GM12878 (cell line): ENCODE measurements around the gene LRRC8D. TPM values are rescaled to one million over a fixed set of nuclear protein-coding genes. Genes with fewer than 3 reads are reported as not detected.

Experiments used
- ATAC-seq: fragments of 200-7000 bp; cut with Tn5 transposase; 3 replicates; pipeline ENCODE4 v1.9.1; 2020; ENCODE audit warnings: mild to moderate bottlenecking, moderate library complexity
- BruUV-seq: library from RNA; stranded (reverse); fragments of 400-500 nt; replicated peaks from 2 replicates; lab custom pipeline; 2021; lab: Mats Ljungman, UMichigan
- CTCF ChIA-PET: fragments of 300-600 bp; sonication (Branson Sonifier 250); formaldehyde crosslinking; extraction: SDS; loops from one replicate; lab custom pipeline; 2021; ENCODE audit warnings: inconsistent platforms; lab: Yijun Ruan, JAX
- POLR2A ChIA-PET: fragments of 350-600 bp; formaldehyde crosslinking; extraction: SDS; loops from one replicate; lab custom pipeline; 2021; ENCODE audit warnings: inconsistent platforms; lab: Charles Lee
- RAD21 ChIA-PET: fragments of 300-600 bp; sonication (Branson Sonifier 250); formaldehyde crosslinking; loops from one replicate; lab custom pipeline; 2023; ENCODE audit warnings: antibody characterized with exemption; ENCODE audit not compliant: unreplicated experiment; lab: Charles Lee
- SMC1A ChIA-PET: fragments of 300-600 bp; sonication (Branson Sonifier 250); formaldehyde crosslinking; loops from one replicate; lab custom pipeline; 2023; ENCODE audit not compliant: unreplicated experiment, uncharacterized antibody; lab: Charles Lee
- DNase-seq: peaks from one replicate; pipeline ENCODE4 v3.0.0-alpha.2; 2011; ENCODE audit warnings: low read depth, low spot score
- FAIRE-seq: peaks from 3 replicates; lab custom pipeline; 2011; peaks lifted over from hg19 to GRCh38; lab: Jason Lieb, UNC
- H2AFZ ChIP-seq: 2 replicates; pipeline ENCODE4 v1.6.0; 2011; ENCODE audit warnings: low read depth, low read length, control low read depth; ENCODE audit not compliant: control insufficient read depth
- H3K27ac ChIP-seq: 2 replicates; pipeline ENCODE4 v1.5.1; 2011; ENCODE audit warnings: control low read depth; ENCODE audit not compliant: control insufficient read depth, insufficient read depth
- H3K27me3 ChIP-seq, 2 experiments: replicated peaks in 1 of 2; 2 replicates each; pipeline versions ENCODE4 v1.6.0 to v1.6.1; 2011; ENCODE audit warnings: low read length in 1 of 2; ENCODE audit not compliant: control insufficient read depth in 2 of 2, insufficient read depth in 2 of 2
- H3K36me3 ChIP-seq, 2 experiments: 2 replicates each; pipeline ENCODE4 v1.5.1; 2011; ENCODE audit warnings: low read length in 1 of 2; ENCODE audit not compliant: control insufficient read depth in 2 of 2, insufficient read depth in 2 of 2
- H3K4me1 ChIP-seq: 2 replicates; pipeline ENCODE4 v1.6.1; 2011; ENCODE audit warnings: mild to moderate bottlenecking, low read length, moderate library complexity, mixed read lengths; ENCODE audit not compliant: control insufficient read depth, insufficient read depth
- H3K4me2 ChIP-seq: 2 replicates; pipeline ENCODE4 v1.6.0; 2011; ENCODE audit warnings: control low read depth; ENCODE audit not compliant: control insufficient read depth, insufficient read depth
- H3K4me3 ChIP-seq: fragments of 200-600 bp; sonication (generic); 2 replicates; pipeline ENCODE4 v1.5.1; 2016
- H3K79me2 ChIP-seq: 2 replicates; pipeline ENCODE4 v1.6.0; 2011; ENCODE audit warnings: low read length; ENCODE audit not compliant: control insufficient read depth, insufficient read depth
- H3K9ac ChIP-seq: 2 replicates; pipeline ENCODE4 v1.8.0; 2011; ENCODE audit warnings: low read length, control low read depth, mixed read lengths; ENCODE audit not compliant: control insufficient read depth, insufficient read depth
- H3K9me3 ChIP-seq: replicated peaks from 3 replicates; pipeline ENCODE4 v1.5.1; 2011; ENCODE audit warnings: mild to moderate bottlenecking, low read length; ENCODE audit not compliant: control insufficient read depth, insufficient read depth
- H4K20me1 ChIP-seq: 2 replicates; pipeline ENCODE4 v1.6.0; 2011; ENCODE audit not compliant: control insufficient read depth, insufficient read depth
- BHLHE40 ChIP-seq, 2 experiments: fragments of 450-650 bp in 1 of 2; IDR thresholded peaks; 2 replicates each; pipeline ENCODE4 v1.6.1; 2011 to 2017; ENCODE audit warnings: low read depth in 2 of 2, borderline replicate concordance in 1 of 2, improper control_type of control experiment in 1 of 2, low read length in 1 of 2, mild to moderate bottlenecking in 1 of 2
- ESRRA ChIP-seq: IDR thresholded peaks from 2 replicates; pipeline ENCODE4 v1.6.1; 2012; ENCODE audit warnings: mild to moderate bottlenecking, low read length, improper control_type of control experiment
- GABPA ChIP-seq: IDR thresholded peaks from 2 replicates; pipeline ENCODE4 v1.6.1; 2014; ENCODE audit warnings: antibody characterized with exemption, low read depth, mild to moderate bottlenecking, inconsistent platforms
- NFXL1 ChIP-seq: fragments of 450-650 bp; IDR thresholded peaks from 2 replicates; pipeline ENCODE4 v1.6.1; 2017; ENCODE audit warnings: antibody characterized with exemption, mild to moderate bottlenecking, borderline replicate concordance
- NR2F1 ChIP-seq: fragments of 450-650 bp; conservative IDR thresholded peaks from 2 replicates; pipeline ENCODE4 v1.6.1; 2017; ENCODE audit warnings: mild to moderate bottlenecking
- PML ChIP-seq: IDR thresholded peaks from 2 replicates; pipeline ENCODE4 v1.6.1; 2012; ENCODE audit warnings: low read length, inconsistent platforms
- RAD51 ChIP-seq: fragments of 450-650 bp; IDR thresholded peaks from 2 replicates; pipeline ENCODE4 v1.6.1; 2016; ENCODE audit warnings: moderate library complexity, mild to moderate bottlenecking, inconsistent platforms
- REST ChIP-seq: IDR thresholded peaks from 2 replicates; pipeline ENCODE4 v1.6.1; 2012; ENCODE audit warnings: mild to moderate bottlenecking, low read depth, low read length
- SIN3A ChIP-seq: IDR thresholded peaks from 2 replicates; pipeline ENCODE4 v1.6.1; 2012; ENCODE audit warnings: low read depth, low read length, improper control_type of control experiment
- SMAD5 ChIP-seq: IDR thresholded peaks from 2 replicates; pipeline ENCODE4 v1.6.1; 2016; ENCODE audit warnings: antibody characterized with exemption, low read depth
- TCF3 ChIP-seq: IDR thresholded peaks from 2 replicates; pipeline ENCODE4 v1.6.1; 2012; ENCODE audit warnings: low read depth, mild to moderate bottlenecking, low read length, borderline replicate concordance; ENCODE audit not compliant: insufficient read depth
- ZNF274 ChIP-seq: IDR thresholded peaks from one replicate; pipeline ENCODE4 v1.8.0; 2011; ENCODE audit not compliant: insufficient read length, insufficient read depth
- ZNF622 ChIP-seq: fragments of 450-650 bp; IDR thresholded peaks from 2 replicates; pipeline ENCODE4 v1.6.1; 2017; ENCODE audit warnings: mild to moderate bottlenecking, inconsistent platforms
- WGBS: methylation state at CpG from one replicate; pipeline ENCODE4 v1.1.6; 2016; ENCODE audit warnings: low lambda C conversion rate; ENCODE audit not compliant: insufficient replicate concordance, insufficient coverage; ENCODE audit errors: missing lambda C conversion rate; 5-methylcytosine and 5-hydroxymethylcytosine counted together
- in situ Hi-C: fragments of 300-500 bp; cut with MboI; formaldehyde crosslinking; loops from 9 replicates; pipeline ENCODE4 v1.14.3; 2018; ENCODE audit warnings: mixed read lengths
- intact Hi-C: fragments of 100-400 bp; cut with micrococcal nuclease; formaldehyde crosslinking; loops from one replicate; pipeline ENCODE4 v1.14.2; 2022; ENCODE audit not compliant: unreplicated experiment
- polyA plus RNA-seq, 11 experiments: library from polyadenylated mRNA; depleted of rRNA in 4 of 11; unstranded in 6 of 11; stranded (reverse) in 5 of 11; fragments of >200 nt; fragmentation: Nextera tagmentation in 4 of 11; fragmentation: Illumina TruSeq in 1 of 11; extraction: Ambion mirVana in 4 of 11; extraction: Trizol in 1 of 11; gene quantifications; 1 replicate in 1 of 11; 2 replicates in 10 of 11; pipeline versions ENCODE4 v1.2.1 to v1.2.3, GENCODE V29; 2011 to 2016; ENCODE audit warnings: inconsistent platforms in 2 of 11, missing spikeins in 2 of 11, low read depth in 1 of 11
- total RNA-seq, 4 experiments: library from RNA; depleted of rRNA in 3 of 4; stranded (reverse); fragments of >200 nt in 3 of 4; fragmentation: Illumina TruSeq in 1 of 4; extraction: Trizol in 1 of 4; gene quantifications; 2 replicates each; pipeline versions ENCODE4 v1.2.1 to v1.2.3, GENCODE V29; 2013 to 2021

The LRRC8D gene
- total and polyA plus RNA-seq, 10 of the 15 experiments (the other 5 are each of a cell fraction or from before 2014, with no cell fraction given) = 5.6 to 44.1 (median 26.8) TPM

GRCh38 chr1:89965193-89965768 lies 144.4 kb downstream of the LRRC8D start:
- no peak overlapping the region for H3K27ac ChIP-seq
- FAIRE-seq (no peak), ATAC-seq (no peak), DNase-seq (no peak)
- no peaks in the 10 kb centered on the region for H3K79me2 ChIP-seq
- intact Hi-C loops (no loop called here), in situ Hi-C loops (no loop called here)
- CTCF ChIA-PET = no interaction called here
- no peak overlapping the region for H2AFZ ChIP-seq
- H3K9me3 ChIP-seq = no peaks in the 10 kb centered on the region
- BruUV-seq = no TSS peak
- no peak overlapping the region for H3K9ac ChIP-seq
- POLR2A ChIA-PET = interaction anchor here (0.6 to 0.7 kb wide), 2 partner anchors 9 to 803 kb away, joined by 6 to 11 read pairs; no protein-coding TSS in a partner anchor
- TF ChIP-seq ZNF622 = no peak
- TF ChIP-seq GABPA = no peak
- WGBS = 66% methylated on average over 4 of the region's 4 CpGs
- H3K4me1 ChIP-seq = peaks cover 10% of the 10 kb centered on the region; the same call in 1 of the 2 replicates
- no peaks in the 10 kb centered on the region for H4K20me1 ChIP-seq
- no peak overlapping the region for H3K4me2 ChIP-seq
- no peak overlapping the region for H3K4me3 ChIP-seq
- no peaks in the 10 kb centered on the region for H3K27me3 ChIP-seq
- H3K36me3 ChIP-seq = no peaks in the 10 kb centered on the region
- SMC1A ChIA-PET = no interaction called here
- RAD21 ChIA-PET = no interaction called here

GRCh38 chr1:89966656-89967055 lies 145.8 kb downstream of the LRRC8D start:
- SMC1A ChIA-PET = interaction anchor here (0.8 to 1.9 kb wide), 2 partner anchors 9 to 15 kb away, joined by 3 to 6 read pairs; no protein-coding TSS in a partner anchor
- peaks cover 10% of the 10 kb centered on the region; the same call in 1 of the 2 replicates for H3K4me1 ChIP-seq
- H3K9me3 ChIP-seq = no peaks in the 10 kb centered on the region
- WGBS = 6% methylated on average over 5 of the region's 5 CpGs
- DNase-seq (no peak), FAIRE-seq (no peak), ATAC-seq (peak; percentile 57)
- no peak overlapping the region for H3K4me3 ChIP-seq
- H3K79me2 ChIP-seq = no peaks in the 10 kb centered on the region
- H3K9ac ChIP-seq = no peak overlapping the region
- H3K36me3 ChIP-seq = no peaks in the 10 kb centered on the region
- no TSS peak for BruUV-seq
- peak overlapping the region; percentile 57 for H2AFZ ChIP-seq
- no peaks in the 10 kb centered on the region for H3K27me3 ChIP-seq
- RAD21 ChIA-PET = interaction anchor here (0.6 to 1.2 kb wide), 3 partner anchors 57 to 144 kb away, joined by 3 to 4 read pairs (median 4); no protein-coding TSS in a partner anchor
- H4K20me1 ChIP-seq = no peaks in the 10 kb centered on the region
- H3K4me2 ChIP-seq = peak overlapping the region; percentile 52; the same call in 1 of the 2 replicates
- H3K27ac ChIP-seq = no peak overlapping the region
- CTCF ChIA-PET = interaction anchor here (0.7 to 1.4 kb wide), 3 partner anchors 9 to 21 kb away, joined by 3 to 7 read pairs (median 4); no protein-coding TSS in a partner anchor
- intact Hi-C loops = no loop called here
- POLR2A ChIA-PET = interaction anchor here (0.8 to 1.1 kb wide), 2 partner anchors 16 to 46 kb away, joined by 3 to 6 read pairs; no protein-coding TSS in a partner anchor
- in situ Hi-C loops = no loop called here
- TF ChIP-seq SIN3A (no peak), RAD51 (no peak), PML (no peak), ZNF274 (no peak), REST (no peak), SMAD5 (no peak), TCF3 (no peak), NFXL1 (no peak), ESRRA (no peak), NR2F1 (no peak), BHLHE40 (IDR thresholded peaks at IDR 0.05; ENCODE audit: borderline replicate concordance in 1 of 2, low read depth in 2 of 2, low read length in 1 of 2) (no peak)
